ENCODE data around the gene EFNA4.

EFNA4 gene
- long read RNA-seq, donor 1, transcript EFNA4-202 (4 exons, 1,263 nt) = major isoform, 10 of 10 reads
- long read RNA-seq, donor 1, partial matches to known transcripts = 0 of 10 reads
- long read RNA-seq, donor 1, other reads (novel, unspliced or antisense) = 0 of 10 reads
- long read RNA-seq, donor 2, transcript EFNA4-202 (4 exons, 1,263 nt) = major isoform, 5 of 5 reads
- long read RNA-seq, donor 2, partial matches to known transcripts = 0 of 5 reads
- long read RNA-seq, donor 2, other reads (novel, unspliced or antisense) = 0 of 5 reads
- long read RNA-seq, donor 3, transcript EFNA4-202 (4 exons, 1,263 nt) = major isoform, 6 of 7 reads
- long read RNA-seq, donor 3, partial matches to known transcripts = 0 of 7 reads
- long read RNA-seq, donor 3, other reads (novel, unspliced or antisense) = 0 of 7 reads
- long read RNA-seq, donor 4, transcript EFNA4-202 (4 exons, 1,263 nt) = major isoform, 14 of 15 reads
- long read RNA-seq, donor 4, partial matches to known transcripts = 0 of 15 reads
- long read RNA-seq, donor 4, other reads (novel, unspliced or antisense) = 0 of 15 reads
- long read RNA-seq, donor 5, transcript EFNA4-202 (4 exons, 1,263 nt) = major isoform, 6 of 6 reads
- long read RNA-seq, donor 5, partial matches to known transcripts = 0 of 6 reads
- long read RNA-seq, donor 5, other reads (novel, unspliced or antisense) = 0 of 6 reads
- long read RNA-seq, donor 6, partial matches to known transcripts = 0 of 3 reads
- long read RNA-seq, donor 6, other reads (novel, unspliced or antisense) = 0 of 3 reads
- long read RNA-seq, donor 7, transcript EFNA4-202 (4 exons, 1,263 nt) = major isoform, 14 of 17 reads
- long read RNA-seq, donor 7, partial matches to known transcripts = 0 of 17 reads
- long read RNA-seq, donor 7, other reads (novel, unspliced or antisense) = 0 of 17 reads
- long read RNA-seq, donor 8, transcript EFNA4-202 (4 exons, 1,263 nt) = major isoform, 13 of 13 reads
- long read RNA-seq, donor 8, partial matches to known transcripts = 0 of 13 reads
- long read RNA-seq, donor 8, other reads (novel, unspliced or antisense) = 0 of 13 reads

GRCh38 chr1:155063550-155064110 is at the start of gene EFNA4:
Gene EFNA4, plus strand, starts transcription at chr1:155063740. Its CDS starts 84 bp downstream, at chr1:155063824.
- peak; percentile 94 for DNase-seq

GRCh38 chr1:155014709-155015508 is 48.6 kb upstream of the EFNA4 start:
- no peak for DNase-seq

GRCh38 chr1:155015527-155016230 is 47.9 kb upstream of the EFNA4 start:
- DNase-seq = no peak

GRCh38 chr1:155016231-155016831 is 47.2 kb upstream of the EFNA4 start:
- DNase-seq = no peak

GRCh38 chr1:155017041-155017945 is 46.2 kb upstream of the EFNA4 start:
- DNase-seq = peak; percentile 95

- no peak for DNase-seq
Observed at GRCh38 chr1:155017946-155018316, 45.6 kb upstream of the EFNA4 start.

GRCh38 chr1:155018617-155019348 is 44.8 kb upstream of the EFNA4 start:
- DNase-seq = no peak

- no peak for DNase-seq
Observed at GRCh38 chr1:155019377-155020245, 43.9 kb upstream of the EFNA4 start.

GRCh38 chr1:155022136-155022926 is 41.2 kb upstream of the EFNA4 start:
- no peak for DNase-seq

GRCh38 chr1:155022927-155023236 is 40.7 kb upstream of the EFNA4 start:
- DNase-seq = no peak

GRCh38 chr1:155023627-155024026 is 39.9 kb upstream of the EFNA4 start:
- no peak for DNase-seq

- DNase-seq = no peak
Observed at GRCh38 chr1:155024315-155024714, 39.2 kb upstream of the EFNA4 start.

- DNase-seq = no peak
Observed at GRCh38 chr1:155026154-155026553, 37.4 kb upstream of the EFNA4 start.

- DNase-seq = no peak
Observed at GRCh38 chr1:155026588-155026987, 37.0 kb upstream of the EFNA4 start.

GRCh38 chr1:155029513-155030242 is 33.9 kb upstream of the EFNA4 start:
- no peak for DNase-seq

- no peak for DNase-seq
Observed at GRCh38 chr1:155030243-155030795, 33.2 kb upstream of the EFNA4 start.
